A673 (cell line): ENCODE results near the gene NPC1. TPM values are rescaled to one million over a fixed set of nuclear protein-coding genes. Genes with fewer than 3 reads are reported as not detected.

ENCODE experiments used
- BruUV-seq: library from RNA; stranded (reverse); fragments of 400-500 nt; replicated peaks from 2 replicates; lab custom pipeline; 2021; lab: Mats Ljungman, UMichigan
- CTCF ChIA-PET: fragments of 300-600 bp; sonication (Branson Sonifier 250); formaldehyde crosslinking; loops from one replicate; lab custom pipeline; 2022; ENCODE audit warnings: antibody characterized with exemption; lab: Charles Lee
- POLR2A ChIA-PET: fragments of 300-600 bp; sonication (Branson Sonifier 250); formaldehyde crosslinking; loops from one replicate; lab custom pipeline; 2022; ENCODE audit warnings: antibody characterized with exemption; ENCODE audit not compliant: low non-redundant PET; lab: Charles Lee
- DNase-seq: peaks from one replicate; pipeline ENCODE4 v3.0.0-alpha.2; 2015; ENCODE audit warnings: low spot score
- H3K27ac ChIP-seq: fragments of 200-600 bp; sonication (generic); 2 replicates; pipeline ENCODE4 v1.5.1; 2016; ENCODE audit warnings: mixed run types, low read depth, mild to moderate bottlenecking, mixed read lengths, antibody characterized with exemption, low read length; ENCODE audit not compliant: poor library complexity, severe bottlenecking
- H3K27me3 ChIP-seq: fragments of 200-600 bp; sonication (generic); replicated peaks from 2 replicates; pipeline ENCODE4 v1.6.1; 2017; ENCODE audit warnings: mixed run types, low read depth, mild to moderate bottlenecking, mixed read lengths, antibody characterized with exemption, low read length; ENCODE audit not compliant: insufficient read depth, poor library complexity
- H3K36me3 ChIP-seq: fragments of 200-600 bp; sonication (generic); 2 replicates; pipeline ENCODE4 v1.6.1; 2016; ENCODE audit warnings: mixed run types, mild to moderate bottlenecking, mixed read lengths, antibody characterized with exemption, low read length; ENCODE audit not compliant: insufficient read depth, poor library complexity, severe bottlenecking
- H3K4me1 ChIP-seq: fragments of 200-600 bp; sonication (generic); 2 replicates; pipeline ENCODE4 v1.6.1; 2017; ENCODE audit warnings: mixed run types, mild to moderate bottlenecking, mixed read lengths, antibody characterized with exemption, low read length; ENCODE audit not compliant: insufficient read depth, poor library complexity, severe bottlenecking
- H3K4me3 ChIP-seq: fragments of 200-600 bp; sonication (generic); 2 replicates; pipeline ENCODE4 v1.5.1; 2016; ENCODE audit warnings: low read depth, mixed run types, mild to moderate bottlenecking, mixed read lengths, low read length; ENCODE audit not compliant: poor library complexity, severe bottlenecking
- H3K9me3 ChIP-seq: fragments of 200-600 bp; sonication (generic); 2 replicates; pipeline ENCODE4 v1.6.1; 2016; ENCODE audit warnings: mixed run types, low read depth, mild to moderate bottlenecking, mixed read lengths, antibody characterized with exemption, low read length; ENCODE audit not compliant: poor library complexity, severe bottlenecking
- EZH2 ChIP-seq: fragments of 200-600 bp; sonication (generic); IDR thresholded peaks from 2 replicates; pipeline ENCODE4 v1.6.1; 2017; ENCODE audit warnings: borderline replicate concordance, low read depth, mild to moderate bottlenecking, mixed read lengths, antibody characterized with exemption, low read length; ENCODE audit not compliant: poor library complexity, severe bottlenecking
- intact Hi-C: fragments of 100-400 bp; cut with micrococcal nuclease; formaldehyde crosslinking; loops from one replicate; pipeline ENCODE4 v1.10.0; 2022; ENCODE audit not compliant: unreplicated experiment
- total RNA-seq: library from RNA; stranded (reverse); gene quantifications from 2 replicates; pipeline ENCODE4 v1.2.3, GENCODE V29; 2021
- TF ChIP-seq, protein P1 (sequence below): fragments of 300-800, 200-600 bp; sonication (generic); conservative IDR thresholded peaks from 2 replicates; pipeline ENCODE4 v1.5.1; 2017; ENCODE audit warnings: low read depth, mild to moderate bottlenecking, antibody characterized with exemption, low read length, moderate library complexity, mixed read lengths

Gene NPC1
- total RNA-seq, 1 experiment from 2014 or later, result 53.0 TPM

DNA sequence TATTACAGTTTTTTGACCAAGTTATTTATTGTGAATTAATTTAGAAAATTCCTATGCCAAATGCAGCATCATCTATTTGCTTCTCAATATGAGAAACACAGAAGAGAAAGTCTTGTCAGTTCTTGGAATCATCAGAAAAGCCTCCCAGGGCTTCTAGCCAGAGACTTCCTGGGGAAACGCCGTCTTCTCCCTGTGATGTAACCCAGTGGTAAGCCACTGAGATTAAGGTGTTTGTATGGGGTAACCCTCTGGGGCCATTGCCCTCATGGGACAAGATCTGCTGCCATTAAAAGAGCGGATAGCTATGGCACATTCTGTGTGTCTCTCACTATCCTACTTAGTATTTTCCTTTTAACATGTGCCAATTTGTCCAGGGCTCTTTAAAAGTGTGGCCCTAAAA lies 48.4 kb upstream of the NPC1 start:
- intact Hi-C loops, result no loop called here
- TF ChIP-seq, protein P1, sequence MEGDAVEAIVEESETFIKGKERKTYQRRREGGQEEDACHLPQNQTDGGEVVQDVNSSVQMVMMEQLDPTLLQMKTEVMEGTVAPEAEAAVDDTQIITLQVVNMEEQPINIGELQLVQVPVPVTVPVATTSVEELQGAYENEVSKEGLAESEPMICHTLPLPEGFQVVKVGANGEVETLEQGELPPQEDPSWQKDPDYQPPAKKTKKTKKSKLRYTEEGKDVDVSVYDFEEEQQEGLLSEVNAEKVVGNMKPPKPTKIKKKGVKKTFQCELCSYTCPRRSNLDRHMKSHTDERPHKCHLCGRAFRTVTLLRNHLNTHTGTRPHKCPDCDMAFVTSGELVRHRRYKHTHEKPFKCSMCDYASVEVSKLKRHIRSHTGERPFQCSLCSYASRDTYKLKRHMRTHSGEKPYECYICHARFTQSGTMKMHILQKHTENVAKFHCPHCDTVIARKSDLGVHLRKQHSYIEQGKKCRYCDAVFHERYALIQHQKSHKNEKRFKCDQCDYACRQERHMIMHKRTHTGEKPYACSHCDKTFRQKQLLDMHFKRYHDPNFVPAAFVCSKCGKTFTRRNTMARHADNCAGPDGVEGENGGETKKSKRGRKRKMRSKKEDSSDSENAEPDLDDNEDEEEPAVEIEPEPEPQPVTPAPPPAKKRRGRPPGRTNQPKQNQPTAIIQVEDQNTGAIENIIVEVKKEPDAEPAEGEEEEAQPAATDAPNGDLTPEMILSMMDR, result no peak
- no peak for TF ChIP-seq EZH2
- Histone ChIP-seq H3K4me1 (no peaks in the 10 kb centered on the region), H3K27ac (no peak overlapping the region), H3K4me3 (no peak overlapping the region), H3K27me3 (no peaks in the 10 kb centered on the region), H3K9me3 (no peaks in the 10 kb centered on the region), H3K36me3 (no peaks in the 10 kb centered on the region)
- BruUV-seq, result no TSS peak
- no peak for DNase-seq
- POLR2A ChIA-PET, result no interaction called here
- CTCF ChIA-PET, result no interaction called here

DNA sequence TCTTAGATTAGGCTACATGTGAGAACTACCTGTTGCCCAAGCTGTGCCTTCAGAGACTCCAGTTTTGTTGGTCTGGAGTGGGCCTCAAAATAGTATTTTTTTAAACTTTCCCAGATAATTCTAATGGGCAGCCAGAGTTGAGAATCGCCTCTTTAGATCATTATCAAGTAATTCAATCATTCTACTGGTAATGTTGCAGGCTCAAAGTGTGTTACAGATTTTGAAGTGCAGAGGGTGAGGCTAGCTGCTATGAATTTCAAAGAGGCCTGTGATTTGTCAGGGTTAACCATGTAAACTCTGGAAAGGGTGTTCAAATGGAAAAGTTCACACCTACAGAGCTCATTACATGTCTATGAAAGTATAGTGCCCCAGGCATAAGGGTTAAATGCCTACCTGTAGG lies 46.3 kb upstream of the NPC1 start:
- Histone ChIP-seq H3K4me3 (no peak overlapping the region), H3K9me3 (no peaks in the 10 kb centered on the region), H3K27ac (no peak overlapping the region), H3K27me3 (no peaks in the 10 kb centered on the region), H3K36me3 (no peaks in the 10 kb centered on the region), H3K4me1 (no peaks in the 10 kb centered on the region)
- no peak for DNase-seq
- CTCF ChIA-PET, result no interaction called here
- BruUV-seq, result no TSS peak
- POLR2A ChIA-PET, result no interaction called here
- intact Hi-C loops, result no loop called here
- TF ChIP-seq, protein P1, result no peak
- no peak for TF ChIP-seq EZH2

DNA sequence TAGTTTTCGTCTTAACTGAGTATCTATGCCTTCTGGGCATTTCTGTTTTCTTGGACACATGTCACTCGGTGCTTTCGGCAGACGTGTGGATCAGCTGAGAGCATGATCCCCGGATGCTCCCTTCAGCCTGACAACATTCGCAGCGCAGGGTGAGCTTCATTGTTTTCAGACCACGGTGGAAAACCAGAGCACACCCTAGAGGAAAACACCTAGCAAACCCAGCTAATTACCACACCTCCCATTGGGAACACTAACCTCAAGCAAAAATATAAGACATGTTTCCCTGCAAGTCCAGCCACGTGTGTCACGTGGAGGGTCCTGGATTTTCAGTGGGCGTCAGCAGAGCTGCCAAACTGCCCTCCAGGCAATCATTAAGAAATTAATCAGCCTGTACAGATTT lies 45.4 kb upstream of the NPC1 start:
- ChIA-PET POLR2A (no interaction called here), CTCF (no interaction called here)
- H3K36me3 ChIP-seq, result no peaks in the 10 kb centered on the region
- no TSS peak for BruUV-seq
- H3K27ac ChIP-seq, result no peak overlapping the region
- no peaks in the 10 kb centered on the region for H3K4me1 ChIP-seq
- TF ChIP-seq, protein P1, result no peak
- TF ChIP-seq EZH2, result no peak
- no peaks in the 10 kb centered on the region for H3K27me3 ChIP-seq
- DNase-seq, result no peak
- H3K4me3 ChIP-seq, result no peak overlapping the region
- intact Hi-C loops, result no loop called here
- no peaks in the 10 kb centered on the region for H3K9me3 ChIP-seq
